Motor neuron (in vitro differentiated cells): Measurements from ENCODE around the gene SYNE2. TPM values are rescaled to one million over a fixed set of nuclear protein-coding genes. Genes with fewer than 3 reads are reported as not detected.

Source experiments
- ATAC-seq, 8 experiments: fragments of 200-7000 bp; cut with Tn5 transposase; replicated peaks in 6 of 8; 2 replicates each; pipeline ENCODE4 v1.8.0; 2021; ENCODE audit warnings: mild to moderate bottlenecking in 8 of 8, moderate library complexity in 8 of 8
- H3K27ac ChIP-seq, 2 donors: fragments of 250-450 bp; sonication (Bioruptor Pico); 2 replicates each; pipeline ENCODE4 v1.9.0; 2021; ENCODE audit warnings: antibody characterized with exemption in 2 of 2, mild to moderate bottlenecking in 2 of 2, moderate library complexity in 1 of 2
- H3K4me1 ChIP-seq, 2 donors: fragments of 250-450 bp; sonication (Bioruptor Pico); replicated peaks in 1 of 2; 2 replicates each; pipeline ENCODE4 v1.6.1; 2021; ENCODE audit warnings: antibody characterized with exemption in 2 of 2, mild to moderate bottlenecking in 2 of 2, moderate library complexity in 1 of 2
- H3K4me3 ChIP-seq, 5 donors: fragments of 250-450 bp; sonication (Bioruptor Pico); 2 replicates each; pipeline ENCODE4 v1.9.0; 2021; ENCODE audit warnings: antibody characterized with exemption in 5 of 5, mild to moderate bottlenecking in 5 of 5, moderate library complexity in 4 of 5
- WGBS, 10 experiments: fragments of 450-650 bp; shearing (Covaris generic); methylation state at CpG; one replicate each; pipeline ENCODE4 v1.0.0; 2022; 5-methylcytosine and 5-hydroxymethylcytosine counted together
- in situ Hi-C, 9 experiments: fragments of 400-800 bp; cut with MboI; loops; one replicate each; pipeline ENCODE4 v1.15.0; 2021; ENCODE audit warnings: low sequenced_read_pairs in 9 of 9, low pct_unique_long_range_greater_than_20kb in 2 of 9; ENCODE audit not compliant: unreplicated experiment in 9 of 9
- total RNA-seq, 8 experiments: library from RNA; unstranded; fragments of 300-600 nt; gene quantifications; 2 replicates each; pipeline versions ENCODE4 v1.2.3 to v1.2.4, GENCODE V29; 2022

The SYNE2 gene
- total RNA-seq, 8 experiments from 2014 or later, result 3.6 to 51.3 (median 34.2) TPM

- ATAC-seq, result no peak
- no peak overlapping the region for H3K4me3 ChIP-seq
- no peak overlapping the region for H3K27ac ChIP-seq
- peaks cover 0 to 6% of the 10 kb centered on the region in 2 donors for H3K4me1 ChIP-seq
- in situ Hi-C loops, result no loop called here
- 90 to 100% (median 100%) methylated on average over 1 to 2 of the region's 2 CpGs; no CpG with 5 or more reads in 4 of the 10 experiments for WGBS, 10 experiments
These were observed 266.1 kb downstream of the SYNE2 start for GRCh38 chr14:64118892-64119291.

GRCh38 chr14:64119500-64119899 is 266.7 kb downstream of the SYNE2 start:
- 83 to 100% (median 100%) methylated on average over 1 to 2 of the region's 2 CpGs; no CpG with 5 or more reads in 1 of the 10 experiments for WGBS, 10 experiments
- ATAC-seq, result peak in 1 of 8 experiments; percentile 8
- no peak overlapping the region for H3K27ac ChIP-seq
- no peak overlapping the region for H3K4me3 ChIP-seq
- H3K4me1 ChIP-seq, result peaks cover 0 to under 1% of the 10 kb centered on the region in 2 donors
- in situ Hi-C loops, result no loop called here

- in situ Hi-C loops, result no loop called here
- peak in 1 of 8 experiments; percentile 67 for ATAC-seq
- Histone ChIP-seq H3K27ac (no peak overlapping the region), H3K4me3 (no peak overlapping the region), H3K4me1 (peaks cover 0 to 1% of the 10 kb centered on the region in 2 donors)
These were observed 267.2 kb downstream of the SYNE2 start for GRCh38 chr14:64119980-64120379.

- WGBS, 10 experiments, result 75 to 100% (median 97%) methylated on average over 1 to 4 of the region's 5 CpGs; no CpG with 5 or more reads in 3 of the 10 experiments
- in situ Hi-C loops, result no loop called here
- H3K27ac ChIP-seq, result no peak overlapping the region
These were observed 270.5 kb downstream of the SYNE2 start for GRCh38 chr14:64123241-64123822.

GRCh38 chr14:64125270-64125669 is 272.5 kb downstream of the SYNE2 start:
- H3K4me3 ChIP-seq, result no peak overlapping the region
- H3K4me1 ChIP-seq, result peaks cover 0 to 4% of the 10 kb centered on the region in 2 donors
- ATAC-seq, result peak in 4 of 8 experiments; percentile 36 to 88 (median 80)
- in situ Hi-C loops, result no loop called here
- 67 to 100% (median 89%) methylated on average over 1 to 2 of the region's 2 CpGs; no CpG with 5 or more reads in 3 of the 10 experiments for WGBS, 10 experiments
- H3K27ac ChIP-seq, result no peak overlapping the region

More at GRCh38 chr14:64123241-64123822, 270.5 kb downstream of the SYNE2 start:
- ATAC-seq, result no peak
- H3K4me3 ChIP-seq, result no peak overlapping the region
- H3K4me1 ChIP-seq, result peaks cover 0 to 4% of the 10 kb centered on the region in 2 donors

GRCh38 chr14:64126548-64126947 is 273.7 kb downstream of the SYNE2 start:
- ATAC-seq, result no peak
- peaks cover 0 to 4% of the 10 kb centered on the region in 2 donors for H3K4me1 ChIP-seq
- no peak overlapping the region for H3K4me3 ChIP-seq
- no peak overlapping the region for H3K27ac ChIP-seq
- in situ Hi-C loops, result no loop called here
- WGBS, 10 experiments, result 80 to 100% (median 99%) methylated on average over 1 to 6 of the region's 6 CpGs; no CpG with 5 or more reads in 4 of the 10 experiments

- WGBS, 10 experiments, result 71 to 98% (median 88%) methylated on average over 2 to 8 of the region's 9 CpGs; no CpG with 5 or more reads in 1 of the 10 experiments
- in situ Hi-C loops, result no loop called here
- ATAC-seq, result no peak
- Histone ChIP-seq H3K27ac (no peak overlapping the region), H3K4me1 (no peaks in the 10 kb centered on the region), H3K4me3 (no peak overlapping the region)
These were observed 285.0 kb downstream of the SYNE2 start for GRCh38 chr14:64137657-64138290.

GRCh38 chr14:64147126-64147790 is 294.5 kb downstream of the SYNE2 start:
- no peak overlapping the region for H3K27ac ChIP-seq
- in situ Hi-C loops, result no loop called here
- WGBS, 10 experiments, result 80 to 100% (median 98%) methylated on average over 2 to 5 of the region's 7 CpGs; no CpG with 5 or more reads in 1 of the 10 experiments
- ATAC-seq, result peak in 2 of 8 experiments; percentile 16 to 45
- no peaks in the 10 kb centered on the region for H3K4me1 ChIP-seq
- H3K4me3 ChIP-seq, result no peak overlapping the region

DNA sequence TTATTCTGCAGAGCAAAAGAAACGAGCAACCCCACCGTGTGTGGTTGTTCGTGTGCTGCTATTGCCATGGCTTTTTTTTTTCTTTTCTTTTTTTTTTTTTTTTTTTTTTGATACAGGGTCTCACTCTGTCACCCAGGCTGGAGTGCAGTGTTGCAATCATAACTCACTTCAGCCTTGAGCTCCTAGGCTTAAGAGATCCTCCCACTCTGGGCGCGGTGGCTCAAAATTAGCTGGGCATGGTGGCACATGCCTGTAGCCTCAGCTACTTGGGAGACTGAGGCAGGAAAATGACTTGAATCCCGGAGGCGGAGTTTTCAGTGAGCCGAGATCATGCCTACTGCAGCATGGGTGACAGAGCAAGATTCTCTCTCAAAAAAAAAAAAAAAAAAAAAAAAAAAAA is 297.1 kb downstream of the SYNE2 start:
- no peaks in the 10 kb centered on the region for H3K4me1 ChIP-seq
- in situ Hi-C loops, result no loop called here
- no peak overlapping the region for H3K4me3 ChIP-seq
- no peak for ATAC-seq
- 69 to 100% (median 85%) methylated on average over 1 to 5 of the region's 8 CpGs; no CpG with 5 or more reads in 3 of the 10 experiments for WGBS, 10 experiments
- no peak overlapping the region for H3K27ac ChIP-seq

- in situ Hi-C loops, result no loop called here
- Histone ChIP-seq H3K4me1 (no peaks in the 10 kb centered on the region), H3K27ac (no peak overlapping the region), H3K4me3 (no peak overlapping the region)
- no peak for ATAC-seq
- WGBS, 10 experiments, result 71 to 100% (median 89%) methylated on average over 1 to 2 of the region's 2 CpGs; no CpG with 5 or more reads in 1 of the 10 experiments
These were observed 305.8 kb downstream of the SYNE2 start for GRCh38 chr14:64158608-64159007.

DNA sequence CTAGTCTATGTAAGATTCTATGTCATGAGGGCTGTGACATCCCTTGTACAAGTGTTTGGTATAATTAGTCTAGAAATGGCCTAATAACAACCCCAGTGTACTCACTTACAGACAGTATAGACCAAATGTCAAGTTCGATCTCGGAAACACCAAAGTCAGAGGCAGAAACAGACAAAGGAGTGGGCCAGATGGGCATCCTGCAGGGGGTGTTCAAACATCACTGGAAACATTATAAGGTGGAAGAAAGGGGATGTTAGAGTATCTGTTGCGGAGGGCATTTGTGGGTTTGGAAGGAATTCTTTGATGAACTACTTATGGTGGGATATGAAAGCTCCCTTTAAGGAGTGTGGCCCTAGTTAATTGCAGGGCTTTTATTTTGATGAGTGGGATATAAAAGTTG is 306.8 kb downstream of the SYNE2 start:
- ATAC-seq, result no peak
- in situ Hi-C loops, result no loop called here
- H3K4me3 ChIP-seq, result no peak overlapping the region
- WGBS, 10 experiments, result 80 to 100% (median 100%) methylated on average over 1 to 3 of the region's 3 CpGs; no CpG with 5 or more reads in 2 of the 10 experiments
- no peak overlapping the region for H3K27ac ChIP-seq
- H3K4me1 ChIP-seq, result no peaks in the 10 kb centered on the region

DNA sequence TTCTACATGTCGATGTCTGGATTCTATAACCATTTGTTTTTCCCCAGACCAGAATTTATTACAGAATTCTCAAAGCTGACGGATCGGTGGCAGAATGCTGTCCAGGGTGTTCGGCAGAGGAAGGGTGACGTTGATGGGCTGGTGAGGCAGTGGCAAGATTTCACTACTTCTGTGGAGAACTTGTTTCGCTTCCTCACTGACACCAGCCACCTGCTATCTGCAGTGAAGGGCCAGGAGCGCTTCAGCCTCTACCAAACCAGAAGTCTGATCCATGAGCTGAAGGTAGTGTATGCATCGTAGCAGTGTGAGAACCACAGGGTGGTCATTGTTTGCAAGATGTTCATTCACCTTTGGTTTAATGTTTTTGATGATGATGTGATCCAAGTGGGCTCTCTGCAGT is 317.4 kb downstream of the SYNE2 start:
- Histone ChIP-seq H3K4me3 (no peak overlapping the region), H3K4me1 (no peaks in the 10 kb centered on the region), H3K27ac (no peak overlapping the region)
- in situ Hi-C loops, result no loop called here
- WGBS, 10 experiments, result 80 to 100% (median 98%) methylated on average over 1 to 8 of the region's 8 CpGs; no CpG with 5 or more reads in 1 of the 10 experiments
- no peak for ATAC-seq
